Epidermal melanocyte (primary cell): Measurements from ENCODE around the gene FAR2.
A peak's percentile ranks its signal among the peaks of the same experiment; 100 is the strongest.
"Not testable (repeated sequence)": the region's sequence is repeated elsewhere in the genome, so short reads cannot be mapped to it uniquely, and the experiment has no call there.

Source experiments
- DNase-seq: peaks from one replicate; pipeline ENCODE4 v3.0.0; 2011; ENCODE audit warnings: low spot score; ENCODE audit not compliant: insufficient read length

FAR2 gene

GRCh38 chr12:29278673-29279420, 129.8 kb downstream of the FAR2 start:
- DNase-seq = peak; percentile 17

- DNase-seq = no peak
Observed at GRCh38 chr12:29281371-29282005, 132.4 kb downstream of the FAR2 start.

- no peak for DNase-seq
Observed at GRCh38 chr12:29282031-29282816, 133.1 kb downstream of the FAR2 start.

- no peak for DNase-seq
Observed at GRCh38 chr12:29283969-29284700, 135.1 kb downstream of the FAR2 start.

GRCh38 chr12:29286081-29286790, 137.2 kb downstream of the FAR2 start:
- no peak for DNase-seq

GRCh38 chr12:29287622-29288021, 138.5 kb downstream of the FAR2 start:
- no peak for DNase-seq

- DNase-seq = no peak
Observed at GRCh38 chr12:29288031-29288430, 139.0 kb downstream of the FAR2 start.

GRCh38 chr12:29290475-29290874, 141.4 kb downstream of the FAR2 start:
- not testable (repeated sequence) for DNase-seq

GRCh38 chr12:29291226-29291625, 142.1 kb downstream of the FAR2 start:
- no peak for DNase-seq

- DNase-seq = no peak
Observed at GRCh38 chr12:29299633-29300032, 150.6 kb downstream of the FAR2 start.

GRCh38 chr12:29301114-29301513, 152.0 kb downstream of the FAR2 start:
- DNase-seq = no peak

- no peak for DNase-seq
Observed at GRCh38 chr12:29304388-29304787, 155.3 kb downstream of the FAR2 start.

GRCh38 chr12:29306266-29306665, 157.2 kb downstream of the FAR2 start:
- DNase-seq = no peak

GRCh38 chr12:29306682-29307081, 157.6 kb downstream of the FAR2 start:
- no peak for DNase-seq

GRCh38 chr12:29309320-29309902, 160.3 kb downstream of the FAR2 start:
- no peak for DNase-seq

GRCh38 chr12:29310899-29311298, 161.8 kb downstream of the FAR2 start:
- no peak for DNase-seq

GRCh38 chr12:29314416-29314815, 165.3 kb downstream of the FAR2 start:
- DNase-seq = no peak

- DNase-seq = no peak
Observed at GRCh38 chr12:29316752-29317151, 167.7 kb downstream of the FAR2 start.

GRCh38 chr12:29317556-29318363, 168.7 kb downstream of the FAR2 start:
- DNase-seq = peak; percentile 31
